ENCODE measurements around the gene EMB.
"Not testable (repeated sequence)": the region's sequence is repeated elsewhere in the genome, so short reads cannot be mapped to it uniquely, and the experiment has no call there.

EMB gene

GRCh38 chr5:50365426-50366251 is 75.4 kb downstream of the EMB start:
- FAIRE-seq (no peak), DNase-seq (ENCODE audit: insufficient read length, low spot score) (no peak)
- no peak for TF ChIP-seq CTCF (IDR thresholded peaks at IDR 0.05; ENCODE audit: insufficient read depth, missing control alignments)

- DNase-seq (ENCODE audit: insufficient read length, low spot score); FAIRE-seq: not testable (repeated sequence)
These were observed 76.4 kb downstream of the EMB start for GRCh38 chr5:50364535-50365309.

GRCh38 chr5:50359187-50359586 is 81.9 kb downstream of the EMB start:
- DNase-seq (ENCODE audit: insufficient read length, low spot score) (no peak), FAIRE-seq (no peak)
- TF ChIP-seq CTCF (IDR thresholded peaks at IDR 0.05; ENCODE audit: insufficient read depth, missing control alignments): no peak

- DNase-seq (ENCODE audit: insufficient read length, low spot score) (no peak), FAIRE-seq (no peak)
These were observed 88.7 kb downstream of the EMB start for GRCh38 chr5:50352382-50352781.

More at GRCh38 chr5:50352382-50352781, 88.7 kb downstream of the EMB start:
- no peak for TF ChIP-seq CTCF (IDR thresholded peaks at IDR 0.05; ENCODE audit: insufficient read depth, missing control alignments)
